GM12873 (cell line): Measurements from ENCODE around the gene KISS1.

Experiments
- TF ChIP-seq, protein P1 (sequence below): IDR thresholded peaks from 2 replicates; pipeline ENCODE4 v1.5.1; 2012; ENCODE audit warnings: low read depth, mild to moderate bottlenecking, moderate library complexity, low read length, control low read depth; ENCODE audit not compliant: insufficient read depth; ENCODE audit errors: missing control alignments

KISS1 gene

GRCh38 chr1:204228896-204229295 lies 32.6 kb upstream of the KISS1 start:
- TF ChIP-seq, protein P1, sequence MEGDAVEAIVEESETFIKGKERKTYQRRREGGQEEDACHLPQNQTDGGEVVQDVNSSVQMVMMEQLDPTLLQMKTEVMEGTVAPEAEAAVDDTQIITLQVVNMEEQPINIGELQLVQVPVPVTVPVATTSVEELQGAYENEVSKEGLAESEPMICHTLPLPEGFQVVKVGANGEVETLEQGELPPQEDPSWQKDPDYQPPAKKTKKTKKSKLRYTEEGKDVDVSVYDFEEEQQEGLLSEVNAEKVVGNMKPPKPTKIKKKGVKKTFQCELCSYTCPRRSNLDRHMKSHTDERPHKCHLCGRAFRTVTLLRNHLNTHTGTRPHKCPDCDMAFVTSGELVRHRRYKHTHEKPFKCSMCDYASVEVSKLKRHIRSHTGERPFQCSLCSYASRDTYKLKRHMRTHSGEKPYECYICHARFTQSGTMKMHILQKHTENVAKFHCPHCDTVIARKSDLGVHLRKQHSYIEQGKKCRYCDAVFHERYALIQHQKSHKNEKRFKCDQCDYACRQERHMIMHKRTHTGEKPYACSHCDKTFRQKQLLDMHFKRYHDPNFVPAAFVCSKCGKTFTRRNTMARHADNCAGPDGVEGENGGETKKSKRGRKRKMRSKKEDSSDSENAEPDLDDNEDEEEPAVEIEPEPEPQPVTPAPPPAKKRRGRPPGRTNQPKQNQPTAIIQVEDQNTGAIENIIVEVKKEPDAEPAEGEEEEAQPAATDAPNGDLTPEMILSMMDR, result no peak

- TF ChIP-seq, protein P1, result no peak
These were observed 31.9 kb upstream of the KISS1 start for GRCh38 chr1:204227996-204228785.

DNA sequence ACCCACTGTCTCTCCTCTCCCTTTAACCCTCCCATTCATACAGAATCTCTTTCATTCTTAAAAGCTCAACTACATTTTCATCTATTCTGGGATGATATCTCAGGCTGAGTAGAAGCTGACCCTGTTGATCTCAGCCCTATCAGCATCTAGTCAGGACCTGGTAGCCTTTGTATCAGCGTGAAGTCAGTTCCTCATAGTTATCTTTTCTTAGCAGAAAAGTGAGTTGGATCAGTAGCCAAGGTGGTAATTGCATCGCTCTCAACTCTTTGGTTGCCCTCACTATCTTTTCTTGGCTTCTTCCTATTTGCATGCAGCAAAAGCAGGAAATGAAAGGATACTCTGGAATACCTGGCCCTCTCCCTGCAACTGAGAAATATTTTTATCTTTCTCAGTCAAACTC lies 31.1 kb upstream of the KISS1 start:
- TF ChIP-seq, protein P1, result no peak

DNA sequence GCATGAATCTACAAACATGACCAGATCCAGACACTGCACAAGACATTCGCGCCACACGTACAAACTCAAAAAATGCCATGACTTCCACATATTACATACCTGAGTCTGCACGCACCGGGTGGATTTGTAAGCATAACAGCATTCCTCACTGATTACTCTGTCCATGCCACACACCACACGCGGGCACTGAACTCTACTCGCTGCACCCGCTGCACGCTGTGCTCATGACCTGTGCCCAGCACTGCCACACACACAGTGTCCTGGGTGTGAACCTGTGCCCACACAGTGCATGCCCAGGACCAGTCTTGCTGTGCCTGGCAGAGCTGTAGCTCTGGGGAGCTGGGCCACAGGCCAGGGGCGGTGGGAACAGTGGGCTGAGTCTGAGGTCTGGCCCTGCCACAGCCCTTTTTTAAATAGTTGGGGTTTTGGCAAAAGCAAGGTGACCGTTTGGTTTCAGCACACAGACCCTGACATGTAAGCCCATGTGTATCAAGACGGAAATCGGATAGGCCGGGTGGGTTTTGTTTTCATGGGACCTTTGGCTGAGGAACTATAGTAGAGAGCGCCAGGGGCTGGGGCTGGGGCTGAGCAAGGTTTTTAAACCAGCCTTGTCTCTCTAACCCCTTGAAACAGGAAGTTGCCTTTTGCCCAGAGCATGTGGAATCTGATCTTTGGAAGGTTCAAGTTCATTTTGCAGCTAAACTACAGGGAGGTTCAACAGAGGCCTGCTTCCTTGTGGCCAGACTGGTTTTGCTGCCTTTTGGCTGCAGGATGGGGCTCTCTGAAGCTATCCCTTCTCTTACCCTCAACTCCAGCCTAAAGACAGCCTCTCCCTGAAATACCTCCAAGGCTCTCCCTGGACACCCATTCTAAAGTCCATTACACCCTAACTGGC lies 29.8 kb upstream of the KISS1 start:
- TF ChIP-seq, protein P1, result no peak

- TF ChIP-seq, protein P1, result no peak
These were observed 28.4 kb upstream of the KISS1 start for GRCh38 chr1:204224655-204225054.

DNA sequence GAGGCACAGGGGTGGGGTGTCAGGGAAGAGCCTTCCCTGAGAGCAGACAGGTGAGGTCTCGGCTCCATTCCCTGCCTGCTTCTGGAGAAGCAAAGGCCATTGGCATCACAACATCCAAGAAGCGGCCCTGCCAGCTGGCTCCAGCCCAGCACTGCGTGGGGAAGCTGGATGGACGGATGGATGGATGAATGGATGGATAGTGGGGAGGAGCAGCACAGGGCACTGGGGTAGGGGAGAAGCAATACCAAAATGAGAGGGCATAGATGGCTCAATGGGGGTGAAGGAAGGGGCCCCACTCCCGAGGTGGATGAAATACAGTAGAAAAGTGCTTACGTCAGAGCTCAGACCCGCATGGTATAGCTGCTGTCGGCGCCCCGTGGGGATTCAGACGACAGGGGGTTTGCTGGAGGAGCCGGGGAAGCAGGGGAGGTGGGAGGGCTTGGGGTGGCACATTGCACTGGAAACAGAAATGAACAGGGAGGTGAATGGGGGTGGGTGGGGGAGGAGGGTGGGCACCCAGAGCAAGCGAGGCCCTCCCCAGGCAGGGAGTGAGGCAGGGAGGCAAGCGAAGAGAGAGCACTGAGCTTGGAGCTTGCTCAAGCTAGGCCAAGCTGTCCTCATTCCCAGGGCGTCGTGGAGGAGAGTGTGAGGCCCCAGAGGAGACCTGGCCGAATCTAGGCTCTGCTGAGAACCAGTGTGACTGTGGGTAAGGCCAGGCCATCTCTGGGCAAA lies 27.0 kb upstream of the KISS1 start:
- TF ChIP-seq, protein P1, result no peak

DNA sequence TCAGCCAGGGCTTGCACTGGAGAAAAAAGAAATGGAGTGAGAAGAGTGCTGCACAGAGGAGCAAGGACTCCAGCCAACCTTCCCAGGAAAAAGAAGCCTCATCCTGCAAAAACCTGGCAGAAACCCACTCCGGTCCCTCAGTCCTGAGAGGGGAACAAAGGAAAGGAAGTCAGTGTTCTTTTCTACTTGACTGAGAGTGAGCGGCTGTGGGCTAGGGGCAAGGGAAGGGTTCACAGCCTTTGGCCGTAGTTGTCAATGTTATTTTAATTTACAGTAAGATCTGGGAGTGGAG lies 26.4 kb upstream of the KISS1 start:
- TF ChIP-seq, protein P1, result no peak
